Measurements from ENCODE around the gene SERPINC1. TPM values are rescaled to one million over a fixed set of nuclear protein-coding genes. Genes with fewer than 3 reads are reported as not detected.
A peak's percentile ranks its signal among the peaks of the same experiment; 100 is the strongest.

The SERPINC1 gene
- total RNA-seq, 1 experiment from 2014 or later: 0.57 TPM

- TF ChIP-seq RELA (CRISPR knock-in tag; IDR thresholded peaks at IDR 0.05; ENCODE audit: borderline replicate concordance) (peak; percentile 87; the same call in 1 of the 2 replicates), ZNF263 (CRISPR knock-in tag; IDR thresholded peaks at IDR 0.05; ENCODE audit: low read depth) (0 out of 2 replicates have a peak, but pooled peaks have one; percentile 58), FOXP1 (CRISPR knock-in tag; IDR thresholded peaks at IDR 0.05; ENCODE audit: borderline replicate concordance) (peak; percentile 30; the same call in 1 of the 2 replicates), ZNF317 (CRISPR knock-in tag; IDR thresholded peaks at IDR 0.05; ENCODE audit: borderline replicate concordance, low read depth) (peak; percentile 75), MLX (CRISPR knock-in tag; IDR thresholded peaks at IDR 0.05) (peak; percentile 95; the same call in 1 of the 2 replicates), ELF4 (CRISPR knock-in tag; IDR thresholded peaks at IDR 0.05; ENCODE audit: low read depth) (peak; percentile 93), ZBTB43 (CRISPR knock-in tag; IDR thresholded peaks at IDR 0.05) (0 out of 2 replicates have a peak, but pooled peaks have one; percentile 19), ERG (CRISPR knock-in tag; IDR thresholded peaks at IDR 0.05) (peak; percentile 95), ZBTB21 (CRISPR knock-in tag; IDR thresholded peaks at IDR 0.05; ENCODE audit: borderline replicate concordance) (0 out of 2 replicates have a peak, but pooled peaks have one; percentile 52)
Observed at GRCh38 chr1:173862146-173862768, 54.9 kb downstream of the SERPINC1 start (continued).

- CTCF ChIA-PET: no interaction called here
- ATAC-seq: peak; percentile 34
- peaks cover 55% of the 10 kb centered on the region for H3K36me3 Mint-ChIP-seq
- no peak for DNase-seq (ENCODE audit: low spot score)
- no peaks in the 10 kb centered on the region for H3K9me3 Mint-ChIP-seq
- H3K27me3 Mint-ChIP-seq (ENCODE audit: low read depth): no peaks in the 10 kb centered on the region
- H3K4me1 Mint-ChIP-seq: peaks cover 41% of the 10 kb centered on the region
- peak overlapping the region; percentile 100 for H3K27ac Mint-ChIP-seq
- H3K4me3 Mint-ChIP-seq: no peak overlapping the region
- POLR2A ChIA-PET: interaction anchor here (0.6 to 1.6 kb wide), 5 partner anchors 8 to 444 kb away, joined by 3 to 7 read pairs (median 3); no protein-coding TSS in a partner anchor
- TF ChIP-seq MLX (CRISPR knock-in tag; IDR thresholded peaks at IDR 0.05) (peak; percentile 50; the same call in 1 of the 2 replicates), FOXP1 (CRISPR knock-in tag; IDR thresholded peaks at IDR 0.05; ENCODE audit: borderline replicate concordance) (peak; percentile 13; the same call in 1 of the 2 replicates), ELF4 (CRISPR knock-in tag; IDR thresholded peaks at IDR 0.05; ENCODE audit: low read depth) (no peak), EMX1 (CRISPR knock-in tag; IDR thresholded peaks at IDR 0.05) (peak; percentile 95), ERG (CRISPR knock-in tag; IDR thresholded peaks at IDR 0.05) (peak; percentile 98), NR2C2 (CRISPR knock-in tag; IDR thresholded peaks at IDR 0.05) (no peak), ZNF671 (CRISPR knock-in tag; IDR thresholded peaks at IDR 0.05) (peak; percentile 97), ETV6 (CRISPR knock-in tag; IDR thresholded peaks at IDR 0.05) (no peak), AR (CRISPR knock-in tag; IDR thresholded peaks at IDR 0.05) (peak; percentile 97), ZMAT4 (CRISPR knock-in tag; IDR thresholded peaks at IDR 0.05) (peak; percentile 45; the same call in 1 of the 2 replicates), TEAD1 (CRISPR knock-in tag; IDR thresholded peaks at IDR 0.05) (no peak), ZNF425 (CRISPR knock-in tag; conservative IDR thresholded peaks at IDR 0.05) (peak; percentile 95), PRRX2 (CRISPR knock-in tag; IDR thresholded peaks at IDR 0.05) (peak; percentile 98), NFATC4 (CRISPR knock-in tag; IDR thresholded peaks at IDR 0.05) (peak; percentile 96), FOXJ3 (CRISPR knock-in tag; IDR thresholded peaks at IDR 0.05; ENCODE audit: borderline replicate concordance) (0 out of 2 replicates have a peak, but pooled peaks have one; percentile 12), SMAD3 (CRISPR knock-in tag; IDR thresholded peaks at IDR 0.05; ENCODE audit: borderline replicate concordance) (no peak)
Observed at GRCh38 chr1:173861731-173862145, 55.4 kb downstream of the SERPINC1 start.
